Stimulated activated CD8-positive, alpha-beta memory T cell treated with anti-CD3 and anti-CD28 coated beads, Interleukin-2, amount 100 ng/mL, for 48 hours (primary cell): Measurements from ENCODE around the gene UTP14C.
"Not testable (repeated sequence)": the region's sequence is repeated elsewhere in the genome, so short reads cannot be mapped to it uniquely, and the experiment has no call there.

Experiments
- DNase-seq, 2 donors: peaks; one replicate each; pipeline ENCODE4 v3.0.0-alpha.2; 2020; ENCODE audit warnings: low read depth in 2 of 2

The UTP14C gene, protein sequence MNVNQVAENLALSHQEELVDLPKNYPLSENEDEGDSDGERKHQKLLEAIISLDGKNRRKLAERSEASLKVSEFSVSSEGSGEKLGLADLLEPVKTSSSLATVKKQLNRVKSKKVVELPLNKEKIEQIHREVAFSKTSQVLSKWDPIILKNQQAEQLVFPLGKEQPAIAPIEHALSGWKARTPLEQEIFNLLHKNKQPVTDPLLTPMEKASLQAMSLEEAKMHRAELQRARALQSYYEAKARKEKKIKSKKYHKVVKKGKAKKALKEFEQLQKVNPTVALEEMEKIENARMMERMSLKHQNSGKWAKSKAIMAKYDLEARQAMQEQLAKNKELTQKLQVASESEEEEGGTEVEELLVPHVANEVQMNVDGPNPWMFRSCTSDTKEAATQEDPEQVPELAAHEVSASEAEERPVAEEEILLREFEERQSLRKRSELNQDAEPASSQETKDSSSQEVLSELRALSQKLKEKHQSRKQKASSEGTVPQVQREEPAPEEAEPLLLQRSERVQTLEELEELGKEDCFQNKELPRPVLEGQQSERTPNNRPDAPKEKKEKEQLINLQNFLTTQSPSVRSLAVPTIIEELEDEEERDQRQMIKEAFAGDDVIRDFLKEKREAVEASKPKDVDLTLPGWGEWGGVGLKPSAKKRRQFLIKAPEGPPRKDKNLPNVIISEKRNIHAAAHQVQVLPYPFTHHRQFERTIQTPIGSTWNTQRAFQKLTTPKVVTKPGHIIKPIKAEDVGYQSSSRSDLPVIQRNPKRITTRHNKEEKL

GRCh38 chr13:52024481-52024880 lies at the start of gene UTP14C:
TSS of gene UTP14C (plus strand) at chr13:52024691. CDS start at chr13:52028805, 4,114 bp downstream.
- DNase-seq = no peak

GRCh38 chr13:51976423-51976822 lies 48.1 kb upstream of the UTP14C start:
- no peak for DNase-seq

DNA sequence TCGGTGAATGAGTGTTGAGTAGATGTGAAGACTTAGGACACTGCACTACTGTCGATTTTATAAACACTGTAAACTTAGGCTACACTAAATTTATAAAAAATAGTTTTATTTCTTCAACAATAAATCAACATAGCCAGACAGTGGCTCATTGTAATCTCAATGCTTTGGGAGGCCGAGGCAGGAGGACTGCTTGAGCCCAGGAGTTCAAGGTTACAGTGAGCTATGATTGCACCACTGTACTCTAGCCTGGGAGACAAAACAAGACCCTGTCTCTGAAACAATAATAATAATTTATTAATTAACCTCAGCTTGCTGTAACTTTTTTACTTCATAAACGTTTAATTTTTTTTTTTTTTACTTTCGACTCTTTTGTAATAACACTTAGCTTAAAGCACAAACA lies 47.6 kb upstream of the UTP14C start:
- no peak for DNase-seq

- DNase-seq = no peak
Observed at GRCh38 chr13:51977625-51978024, 46.9 kb upstream of the UTP14C start.

DNA sequence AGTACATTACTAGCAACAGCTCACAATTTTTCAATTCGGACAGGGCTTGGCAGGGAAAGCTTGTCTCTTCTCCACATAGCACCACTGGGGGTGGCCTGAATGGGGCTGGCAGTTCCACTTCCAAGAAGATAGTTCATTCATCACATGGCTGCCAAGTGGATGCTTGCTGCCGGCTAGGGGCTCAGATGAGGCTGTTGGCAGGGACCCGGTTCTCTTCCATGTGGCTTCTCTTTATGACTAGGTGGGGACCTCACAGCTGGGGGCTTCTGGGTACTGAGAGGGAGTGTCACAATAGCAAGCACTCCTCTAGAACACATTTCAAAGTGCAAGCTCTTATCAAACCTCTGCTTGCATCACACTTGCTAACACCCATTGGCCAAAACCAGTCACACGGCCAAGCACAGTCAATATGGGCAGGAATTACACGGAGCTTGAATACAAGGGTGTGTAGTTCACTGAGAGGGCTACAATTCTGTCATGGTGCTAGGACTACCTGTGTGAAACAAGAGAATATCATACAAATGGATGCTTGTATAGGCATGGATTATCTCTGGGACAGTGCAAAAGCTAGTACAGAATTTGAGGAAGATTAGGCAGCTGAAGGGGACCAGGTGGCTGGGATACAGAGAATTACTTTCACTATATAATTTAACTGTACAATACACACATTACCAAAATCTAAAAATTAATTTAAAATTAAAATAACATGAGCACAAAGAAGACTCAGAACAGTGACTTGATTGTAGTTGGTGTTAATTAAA lies 45.5 kb upstream of the UTP14C start:
- DNase-seq = no peak

DNA sequence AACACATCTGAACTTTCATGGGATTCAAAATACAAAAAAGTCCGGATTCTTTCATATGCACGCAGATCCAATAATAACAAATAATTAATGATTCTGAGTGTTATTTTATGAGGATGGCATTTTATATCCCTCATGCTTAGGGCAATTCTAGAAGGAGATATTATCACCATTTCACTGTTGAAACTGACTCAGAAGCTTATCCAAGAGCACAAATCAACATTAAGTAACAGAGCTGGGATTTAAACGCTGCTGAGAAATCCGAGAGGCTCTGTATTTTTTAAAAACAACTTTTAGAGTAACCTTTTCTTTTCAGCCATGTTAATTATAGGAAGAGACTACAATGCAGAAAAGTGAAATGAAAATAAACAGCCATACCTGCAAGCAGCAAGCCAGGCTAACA lies 43.6 kb upstream of the UTP14C start:
- DNase-seq = no peak

DNA sequence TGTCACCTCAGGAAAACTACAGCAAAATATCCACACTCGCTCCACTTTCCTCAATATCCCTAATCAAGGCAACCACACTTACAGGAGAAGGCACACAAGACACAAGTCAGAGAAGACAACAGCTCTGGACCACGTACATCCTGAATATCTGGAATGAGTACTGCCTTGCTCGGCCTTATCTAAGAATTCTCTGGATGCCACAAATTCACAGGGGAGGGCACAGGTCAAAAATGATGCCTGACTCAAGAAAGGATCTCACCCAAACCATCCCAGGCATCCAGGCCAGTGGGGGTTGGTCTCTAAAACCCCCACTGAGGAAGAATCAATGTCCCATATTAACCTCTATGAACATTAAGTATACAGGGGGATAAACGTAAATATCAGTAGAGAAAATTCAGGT lies 43.1 kb upstream of the UTP14C start:
- no peak for DNase-seq

DNA sequence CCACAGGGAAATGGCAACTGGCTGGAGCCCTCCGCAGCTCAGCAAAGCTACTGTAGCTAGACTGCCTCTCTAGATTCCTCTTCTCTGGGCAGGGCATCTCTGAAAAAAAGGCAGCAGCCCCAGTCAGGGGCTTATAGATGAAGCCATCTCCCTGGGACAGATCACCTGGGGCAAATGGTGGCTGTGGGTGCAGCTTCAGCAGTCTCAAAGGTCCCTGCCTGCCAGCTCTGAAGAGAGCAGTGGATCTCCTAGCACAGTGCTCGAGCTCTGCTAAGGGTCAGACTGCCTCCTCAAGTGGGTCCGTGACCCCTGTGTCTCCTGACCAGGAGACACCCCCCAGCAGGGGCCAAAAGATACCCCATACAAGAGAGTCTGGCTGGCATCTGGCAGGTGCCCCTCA lies 41.2 kb upstream of the UTP14C start:
- not testable (repeated sequence) for DNase-seq

GRCh38 chr13:51984904-51985303 lies 39.6 kb upstream of the UTP14C start:
- DNase-seq = not testable (repeated sequence)

DNA sequence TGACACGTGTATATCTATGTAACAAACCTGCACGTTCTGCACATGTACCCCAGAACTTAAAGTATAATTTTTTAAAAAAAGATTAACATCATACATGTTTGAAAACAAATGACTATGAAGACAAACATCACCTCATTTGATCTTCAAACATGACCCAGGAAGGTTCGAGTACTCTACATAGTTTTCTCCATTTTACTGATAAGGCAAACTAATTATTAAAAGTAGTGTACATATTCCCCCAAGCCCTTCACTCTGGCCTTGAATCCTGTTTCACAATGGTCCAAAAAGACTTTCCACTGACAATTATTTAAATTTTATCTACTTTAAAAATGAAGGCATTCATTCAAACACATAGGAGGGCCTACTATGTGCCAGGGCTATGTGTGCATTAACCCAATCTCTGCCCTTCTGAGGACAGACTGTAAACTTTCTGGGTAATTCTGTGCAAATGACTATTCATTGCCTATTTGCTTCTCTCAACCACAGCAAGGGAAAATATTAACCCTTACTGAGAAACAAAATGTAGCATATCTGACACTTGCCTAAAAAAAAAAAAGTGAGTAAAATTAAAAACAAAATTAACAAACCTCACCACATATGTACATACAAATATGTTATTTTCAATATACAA lies 35.4 kb upstream of the UTP14C start:
- DNase-seq = no peak

DNA sequence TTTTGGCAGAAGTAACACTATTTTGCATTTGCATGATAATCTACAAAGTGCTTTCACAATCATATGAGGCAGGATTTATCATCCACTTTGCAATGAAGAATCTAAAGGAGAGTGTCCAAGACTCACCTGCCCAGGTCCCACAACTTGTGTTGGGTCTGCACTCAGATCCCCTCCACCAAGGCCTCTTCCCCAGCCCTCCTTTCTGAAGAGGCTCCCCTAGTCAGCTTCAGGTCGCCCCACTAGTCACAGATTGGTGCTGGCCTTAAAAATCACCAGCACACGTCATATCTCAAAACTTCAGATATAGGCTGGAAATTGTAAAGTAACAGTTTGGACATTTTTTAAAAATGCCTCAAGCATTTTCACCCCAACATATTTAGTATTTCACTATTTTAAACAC lies 30.8 kb upstream of the UTP14C start:
- no peak for DNase-seq

GRCh38 chr13:51995677-51996551 lies 28.6 kb upstream of the UTP14C start:
- DNase-seq = no peak

DNA sequence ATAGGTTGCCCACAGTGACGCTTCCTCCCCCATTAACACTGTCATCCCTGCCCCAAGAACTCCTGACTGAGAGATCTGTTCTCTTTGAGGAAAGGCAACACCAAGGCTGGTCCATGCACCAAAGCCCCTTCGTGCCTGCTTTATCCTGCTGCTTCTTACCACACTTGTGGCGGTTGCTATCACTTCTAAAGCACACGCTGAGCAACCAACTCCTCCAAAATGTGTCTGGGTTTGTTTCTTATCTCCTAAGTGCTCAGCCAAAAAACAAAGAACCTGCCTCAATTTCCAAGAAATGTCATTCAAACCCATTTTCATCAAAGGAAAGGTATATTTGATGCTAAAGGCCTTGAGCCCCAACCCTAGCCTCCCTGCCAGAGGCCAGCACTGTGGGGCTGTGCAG lies 27.9 kb upstream of the UTP14C start:
- DNase-seq = no peak

- no peak for DNase-seq
Observed at GRCh38 chr13:51997186-51997585, 27.3 kb upstream of the UTP14C start.

DNA sequence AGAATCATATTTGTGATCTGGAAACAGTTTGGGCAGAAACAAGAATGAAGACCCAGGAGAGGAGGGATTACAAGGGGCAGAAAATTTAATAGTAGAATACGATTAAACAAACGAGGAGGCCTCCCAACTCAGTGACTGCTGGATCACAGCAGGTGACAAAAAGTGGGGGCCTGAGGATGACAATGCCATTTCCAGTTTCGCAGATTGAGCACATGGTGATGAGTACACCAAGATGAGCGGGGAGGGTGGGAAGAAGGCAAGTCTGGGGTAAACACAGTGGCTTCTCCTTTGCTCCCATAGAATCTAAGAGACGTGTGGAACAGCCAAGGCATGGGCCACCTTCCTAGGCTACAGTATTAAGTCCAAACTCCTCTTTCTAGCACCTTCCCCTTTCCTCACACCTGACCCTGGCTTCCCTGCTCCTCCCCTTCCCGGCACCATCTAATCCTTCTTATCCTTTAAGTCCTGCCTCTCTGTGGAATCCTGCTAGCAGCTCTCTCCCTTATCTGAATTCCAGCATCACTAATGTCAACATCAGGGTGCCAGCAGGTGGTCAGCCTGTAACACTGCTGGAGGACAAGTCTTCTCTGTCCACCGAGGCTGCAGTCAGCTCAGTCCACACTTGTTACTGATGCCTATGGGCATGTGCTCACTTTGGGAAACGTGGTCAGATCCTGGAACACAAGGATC lies 26.7 kb upstream of the UTP14C start:
- no peak for DNase-seq

DNA sequence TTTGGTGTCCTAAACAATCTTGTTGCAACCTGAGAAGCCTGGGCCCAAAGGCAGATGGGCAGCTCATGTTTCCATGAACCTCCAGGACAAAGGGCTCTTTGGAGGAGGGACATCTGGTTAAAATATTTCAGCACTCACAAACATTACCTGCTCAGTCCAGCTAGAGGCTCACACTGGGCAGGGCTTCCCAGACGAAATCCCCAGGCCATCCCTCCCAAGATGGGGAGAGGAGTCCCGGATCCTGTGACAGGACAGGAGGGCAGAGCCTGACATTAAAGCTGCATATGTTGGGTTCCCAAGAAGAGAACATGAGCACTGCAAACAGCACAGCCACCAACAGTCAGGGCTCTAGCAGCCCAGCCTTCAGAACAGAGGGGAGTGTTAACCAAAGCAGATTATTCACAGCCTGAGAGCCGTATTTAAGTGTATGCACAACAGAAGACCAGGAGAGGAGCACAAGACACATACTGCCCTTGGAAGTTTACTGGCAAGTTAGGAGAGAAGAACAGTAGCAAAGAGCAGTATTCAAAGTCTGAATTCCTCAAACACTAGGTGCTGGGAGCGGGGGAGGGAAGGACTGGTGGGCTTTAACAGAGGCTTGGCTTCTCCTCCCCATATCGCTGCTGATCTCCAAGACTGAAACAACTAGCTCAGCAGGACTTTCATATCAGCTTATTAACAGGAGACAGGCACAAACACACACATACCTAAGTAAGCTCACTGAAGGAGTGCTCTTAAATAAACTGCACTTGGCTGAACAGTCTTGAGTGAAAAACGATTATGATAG lies 25.6 kb upstream of the UTP14C start:
- no peak for DNase-seq

GRCh38 chr13:51999510-51999911 lies 25.0 kb upstream of the UTP14C start:
- no peak for DNase-seq

DNA sequence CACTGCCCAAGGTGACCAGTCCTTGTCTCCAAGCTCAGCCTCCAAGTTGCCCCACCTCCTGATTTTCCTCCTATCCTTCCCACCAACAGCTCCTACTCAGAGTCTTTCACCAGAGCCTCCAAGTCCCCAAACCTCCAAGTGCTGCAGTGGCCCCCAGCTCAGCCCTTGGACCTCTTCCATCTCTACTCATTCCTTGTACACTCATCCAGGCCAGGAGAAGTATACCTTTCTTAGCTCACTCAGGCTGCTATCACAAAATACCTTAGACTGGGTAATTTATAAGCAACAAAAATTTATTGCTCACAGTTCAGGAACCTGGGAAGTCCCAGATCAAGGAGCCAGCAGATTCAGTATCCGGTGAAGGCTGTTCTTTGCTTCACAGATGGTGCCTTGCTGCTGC lies 24.6 kb upstream of the UTP14C start:
- DNase-seq = no peak

- DNase-seq = no peak
Observed at GRCh38 chr13:52001120-52001731, 23.3 kb upstream of the UTP14C start.
